Stimulated activated memory B cell treated with anti-CD40 and anti-IgM and Interleukin-4, amounts not matched to agents 10 μg/mL and 1 μg/mL and 100 μg/mL, for 72 hours (primary cell): ENCODE results near the gene ITPR2.

Experiments
- ATAC-seq: fragments of 150-1000 bp; cut with Tn5 transposase; 2 replicates; pipeline ENCODE4 v1.10.0; 2021
- H3K27ac Mint-ChIP-seq: one replicate; pipeline ENCODE4 v1.8.0; 2022; ENCODE audit warnings: mild to moderate bottlenecking, mixed read lengths
- H3K27me3 Mint-ChIP-seq: one replicate; pipeline ENCODE4 v1.8.0; 2022; ENCODE audit warnings: mixed read lengths
- H3K36me3 Mint-ChIP-seq: one replicate; pipeline ENCODE4 v1.8.0; 2022; ENCODE audit warnings: mixed read lengths
- H3K4me1 Mint-ChIP-seq: one replicate; pipeline ENCODE4 v1.8.0; 2022; ENCODE audit warnings: mixed read lengths
- H3K4me3 Mint-ChIP-seq: one replicate; pipeline ENCODE4 v1.8.0; 2022; ENCODE audit warnings: mild to moderate bottlenecking, moderate library complexity, mixed read lengths
- H3K9me3 Mint-ChIP-seq: one replicate; pipeline ENCODE4 v1.8.0; 2022; ENCODE audit warnings: mixed read lengths

The ITPR2 gene

DNA sequence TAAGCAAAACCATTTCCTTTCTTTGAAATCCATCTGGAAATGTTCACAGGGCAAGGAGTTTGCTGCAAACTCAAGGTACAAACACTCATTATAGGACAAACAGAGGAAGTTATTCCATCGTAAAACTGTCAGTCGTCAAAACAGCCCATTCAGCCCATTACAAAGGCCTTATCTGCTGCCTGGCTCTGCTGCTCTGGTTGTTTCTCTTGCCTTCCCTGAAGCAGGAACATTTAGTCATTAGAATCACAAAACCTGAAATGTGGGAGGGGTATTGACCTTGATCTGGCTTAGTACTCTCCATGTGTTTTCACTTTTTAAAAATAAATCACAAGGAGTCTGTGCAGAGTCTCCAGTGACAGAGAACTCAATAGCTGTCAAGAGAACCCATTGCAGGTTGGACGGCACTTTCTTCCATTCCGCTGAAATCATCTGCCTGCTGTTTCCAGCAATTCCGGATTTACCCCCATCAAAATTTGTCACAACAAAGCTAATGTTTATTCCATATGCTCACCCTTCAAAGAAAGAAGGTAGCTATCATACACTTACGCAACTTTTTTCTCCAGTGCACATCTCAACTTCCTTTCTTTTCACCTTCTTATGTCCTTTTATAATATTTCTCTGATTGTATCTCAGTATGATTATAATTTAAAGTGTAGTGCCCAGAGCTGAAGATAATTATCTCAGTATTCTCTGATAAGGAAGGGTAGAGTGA, 24.6 kb upstream of the ITPR2 start:
- H3K27ac Mint-ChIP-seq, result no peak overlapping the region
- H3K27me3 Mint-ChIP-seq, result no peaks in the 10 kb centered on the region
- peaks cover 3% of the 10 kb centered on the region for H3K9me3 Mint-ChIP-seq
- ATAC-seq, result no peak
- no peak overlapping the region for H3K4me3 Mint-ChIP-seq
- H3K36me3 Mint-ChIP-seq, result no peaks in the 10 kb centered on the region
- no peaks in the 10 kb centered on the region for H3K4me1 Mint-ChIP-seq

DNA sequence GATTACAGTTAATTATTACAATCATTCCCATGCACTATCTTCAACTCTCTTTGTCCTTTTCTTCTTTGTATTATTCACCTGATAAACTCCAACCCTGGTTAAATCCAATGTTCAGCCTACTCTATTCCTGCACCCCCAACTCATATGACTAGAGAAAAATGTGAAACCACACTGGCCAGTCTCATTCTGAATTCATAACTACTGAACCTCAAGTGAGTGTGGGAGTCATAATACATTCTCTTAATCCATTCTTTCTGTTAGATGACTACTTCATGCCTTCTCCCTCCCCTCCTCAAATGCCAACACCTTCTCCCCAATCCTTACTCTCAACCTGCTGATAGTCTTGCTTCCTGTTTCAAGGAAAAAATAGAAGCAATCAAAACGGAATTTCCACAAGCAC, 22.3 kb upstream of the ITPR2 start:
- ATAC-seq, result no peak
- no peak overlapping the region for H3K27ac Mint-ChIP-seq
- no peaks in the 10 kb centered on the region for H3K9me3 Mint-ChIP-seq
- H3K36me3 Mint-ChIP-seq, result no peaks in the 10 kb centered on the region
- no peaks in the 10 kb centered on the region for H3K27me3 Mint-ChIP-seq
- H3K4me3 Mint-ChIP-seq, result no peak overlapping the region
- H3K4me1 Mint-ChIP-seq, result no peaks in the 10 kb centered on the region

DNA sequence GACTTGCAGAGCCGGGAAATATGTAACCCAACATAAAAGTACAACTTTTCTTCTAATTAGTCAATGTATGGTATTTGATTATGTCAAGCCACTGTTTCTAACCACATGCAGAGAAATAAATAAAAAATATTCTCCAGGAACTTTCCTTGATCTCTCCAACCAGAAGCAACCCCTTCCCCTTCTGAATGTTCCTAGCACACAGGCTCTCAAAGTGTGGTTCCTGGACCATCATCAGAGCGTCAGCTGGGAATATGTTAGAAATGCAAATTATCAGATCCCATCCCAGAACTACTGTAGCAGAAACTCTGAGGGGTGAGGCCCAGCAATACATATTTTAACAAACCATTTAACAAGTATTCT, 21.0 kb upstream of the ITPR2 start:
- H3K27me3 Mint-ChIP-seq, result no peaks in the 10 kb centered on the region
- no peak overlapping the region for H3K4me3 Mint-ChIP-seq
- no peaks in the 10 kb centered on the region for H3K4me1 Mint-ChIP-seq
- no peak overlapping the region for H3K27ac Mint-ChIP-seq
- no peaks in the 10 kb centered on the region for H3K36me3 Mint-ChIP-seq
- ATAC-seq, result no peak
- no peaks in the 10 kb centered on the region for H3K9me3 Mint-ChIP-seq

DNA sequence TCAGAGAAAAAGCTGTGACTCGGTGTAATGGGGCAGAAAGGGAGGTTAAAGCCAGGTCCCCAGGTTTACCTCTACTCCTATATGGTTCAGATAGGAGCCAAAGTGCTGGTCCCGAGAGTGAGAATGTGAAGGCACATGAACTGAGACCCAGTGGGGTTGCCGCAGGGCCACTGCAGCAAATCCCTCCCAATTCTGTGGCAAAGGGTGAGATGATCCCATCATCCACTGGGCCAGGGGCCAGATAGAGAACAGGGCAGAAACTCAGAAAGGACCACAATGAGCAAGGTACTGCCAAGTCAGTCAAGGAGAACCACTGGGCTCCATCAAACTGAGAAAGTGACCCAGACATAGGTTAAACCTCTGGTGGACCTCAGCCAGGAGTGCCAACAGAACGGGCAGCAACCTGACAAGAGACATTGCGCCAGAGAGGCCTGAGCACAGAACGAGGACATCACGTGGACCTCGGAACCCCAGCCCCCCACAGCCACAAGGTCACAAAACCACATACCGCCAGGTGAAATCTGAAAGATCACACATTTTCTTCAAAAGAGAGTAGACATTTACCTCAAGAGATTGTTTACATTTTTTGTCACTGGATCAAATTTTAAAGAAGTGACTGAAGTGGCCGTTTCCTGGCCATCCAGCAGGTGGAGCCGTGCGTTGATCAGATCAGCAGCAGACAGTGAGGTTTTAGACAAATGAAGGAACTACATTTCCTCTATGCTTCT, 20.5 kb upstream of the ITPR2 start:
- Mint-ChIP-seq H3K27me3 (no peaks in the 10 kb centered on the region), H3K27ac (no peak overlapping the region), H3K4me1 (no peaks in the 10 kb centered on the region), H3K36me3 (no peaks in the 10 kb centered on the region), H3K4me3 (no peak overlapping the region), H3K9me3 (no peaks in the 10 kb centered on the region)
- ATAC-seq, result peak; percentile 79

DNA sequence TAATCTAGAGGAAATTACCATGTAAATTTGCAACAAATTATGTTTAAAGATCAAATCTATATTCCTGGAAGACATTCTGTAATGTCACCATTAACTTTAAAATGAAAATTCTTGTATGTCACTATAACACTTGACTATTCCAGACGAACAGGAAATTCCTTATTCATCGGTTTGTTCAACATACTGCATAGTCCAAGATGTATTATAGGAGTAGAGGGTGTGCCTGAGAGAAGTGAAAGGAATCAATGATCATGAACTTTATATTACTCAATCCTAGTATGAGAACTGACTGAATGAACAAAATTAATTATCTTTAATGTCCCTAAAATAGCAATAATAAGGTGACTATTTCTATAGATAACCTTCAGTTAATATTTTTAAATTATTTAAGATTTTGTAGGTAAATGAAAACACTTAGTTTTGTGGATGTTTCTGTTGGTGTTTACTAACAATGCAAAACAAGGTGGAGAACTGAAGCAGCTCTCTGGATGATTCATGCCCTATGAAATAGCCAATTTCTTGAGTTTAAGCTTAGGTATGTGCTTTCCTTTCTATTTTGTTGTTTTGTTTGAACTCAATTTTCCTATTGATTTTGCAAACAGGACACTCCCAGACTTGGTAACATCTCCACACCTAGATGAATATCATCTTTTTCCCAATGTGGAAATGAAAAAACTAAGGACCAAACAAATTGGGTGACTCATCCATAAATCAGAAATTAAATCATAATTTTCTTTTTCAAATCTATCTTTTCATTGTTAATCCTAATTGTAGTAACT, 18.2 kb upstream of the ITPR2 start:
- no peak overlapping the region for H3K4me3 Mint-ChIP-seq
- H3K4me1 Mint-ChIP-seq, result peaks cover 7% of the 10 kb centered on the region
- no peaks in the 10 kb centered on the region for H3K27me3 Mint-ChIP-seq
- H3K9me3 Mint-ChIP-seq, result no peaks in the 10 kb centered on the region
- no peak for ATAC-seq
- H3K27ac Mint-ChIP-seq, result no peak overlapping the region
- H3K36me3 Mint-ChIP-seq, result no peaks in the 10 kb centered on the region

DNA sequence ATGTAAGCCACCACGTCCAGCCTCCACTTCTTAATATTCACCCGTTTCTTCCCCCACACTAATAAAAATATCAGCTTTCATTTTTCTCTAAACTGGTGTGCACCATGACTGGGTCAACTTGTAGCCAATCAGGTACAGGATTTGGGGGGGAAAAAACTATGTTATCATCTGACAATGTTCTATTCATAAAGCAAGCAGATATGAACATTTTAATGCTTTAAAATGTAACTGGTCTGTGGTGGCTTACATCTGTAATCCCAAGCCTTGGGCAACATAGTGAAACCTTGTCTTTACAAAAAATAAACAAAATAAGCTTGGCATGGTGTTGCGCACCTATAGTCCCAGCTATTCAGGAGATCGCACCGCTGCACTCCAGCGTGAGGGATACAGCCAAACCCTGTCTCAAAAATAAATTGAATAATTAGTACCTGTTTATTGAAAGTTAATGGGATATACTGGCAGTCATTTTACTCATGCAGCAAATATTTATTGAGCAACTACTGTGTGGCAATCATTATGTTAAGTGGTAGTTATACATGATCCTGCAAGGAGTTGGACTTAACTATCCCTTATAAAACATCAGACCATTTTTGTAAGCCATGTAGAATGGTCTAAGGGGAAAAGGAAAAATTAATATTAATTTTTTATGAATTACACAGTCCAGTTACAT, 15.3 kb upstream of the ITPR2 start:
- Mint-ChIP-seq H3K36me3 (no peaks in the 10 kb centered on the region), H3K9me3 (no peaks in the 10 kb centered on the region), H3K27ac (no peak overlapping the region), H3K4me1 (peaks cover 14% of the 10 kb centered on the region), H3K4me3 (no peak overlapping the region), H3K27me3 (no peaks in the 10 kb centered on the region)
- no peak for ATAC-seq

DNA sequence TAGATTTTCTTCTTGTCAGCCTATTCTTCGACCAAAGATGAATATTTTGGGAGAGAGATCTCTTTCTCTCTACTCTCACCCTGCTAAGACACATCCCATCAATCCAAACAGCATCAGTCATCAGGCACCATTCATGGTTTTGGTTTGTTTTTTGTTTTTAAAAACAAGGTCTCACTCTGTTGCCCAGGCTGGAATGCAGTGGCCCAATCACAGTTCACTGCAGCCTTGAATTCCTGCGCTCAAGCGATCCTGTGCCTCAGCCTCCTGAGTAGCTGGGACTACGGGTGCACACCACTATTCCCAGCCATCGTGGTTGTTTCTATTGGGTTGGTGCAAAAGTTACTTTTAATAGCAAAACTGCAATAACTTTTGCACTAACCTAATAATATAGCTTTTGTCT, 14.4 kb upstream of the ITPR2 start:
- no peaks in the 10 kb centered on the region for H3K27me3 Mint-ChIP-seq
- H3K4me1 Mint-ChIP-seq, result peaks cover 14% of the 10 kb centered on the region

DNA sequence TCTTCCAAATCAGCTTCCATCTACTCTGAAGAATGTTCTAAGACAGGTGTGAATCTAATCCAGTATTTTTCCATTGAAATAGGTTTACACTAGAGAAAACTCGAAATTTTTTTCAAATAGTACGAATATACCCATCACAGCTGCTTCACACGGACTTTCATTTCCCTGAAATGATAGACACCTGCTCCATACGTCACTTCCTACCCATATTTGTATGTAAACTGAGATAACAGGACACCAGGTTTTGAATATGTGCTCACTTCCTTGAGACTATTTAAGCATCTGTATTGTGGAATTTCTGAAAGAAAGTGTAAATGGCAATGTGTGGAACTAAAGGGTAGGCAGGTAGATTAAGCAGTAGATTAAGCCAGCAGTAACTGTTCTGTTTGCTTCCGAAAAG, 13.4 kb upstream of the ITPR2 start:
- ATAC-seq, result peak; percentile 48
- peak overlapping the region; percentile 88 for H3K27ac Mint-ChIP-seq
- no peaks in the 10 kb centered on the region for H3K27me3 Mint-ChIP-seq
- peak overlapping the region; percentile 70 for H3K4me3 Mint-ChIP-seq
- H3K36me3 Mint-ChIP-seq, result no peaks in the 10 kb centered on the region
- no peaks in the 10 kb centered on the region for H3K9me3 Mint-ChIP-seq
- H3K4me1 Mint-ChIP-seq, result peaks cover 14% of the 10 kb centered on the region

More for the DNA sequence above, 14.4 kb upstream of the ITPR2 start:
- Mint-ChIP-seq H3K4me3 (no peak overlapping the region), H3K27ac (no peak overlapping the region), H3K36me3 (no peaks in the 10 kb centered on the region), H3K9me3 (no peaks in the 10 kb centered on the region)
- ATAC-seq, result no peak

DNA sequence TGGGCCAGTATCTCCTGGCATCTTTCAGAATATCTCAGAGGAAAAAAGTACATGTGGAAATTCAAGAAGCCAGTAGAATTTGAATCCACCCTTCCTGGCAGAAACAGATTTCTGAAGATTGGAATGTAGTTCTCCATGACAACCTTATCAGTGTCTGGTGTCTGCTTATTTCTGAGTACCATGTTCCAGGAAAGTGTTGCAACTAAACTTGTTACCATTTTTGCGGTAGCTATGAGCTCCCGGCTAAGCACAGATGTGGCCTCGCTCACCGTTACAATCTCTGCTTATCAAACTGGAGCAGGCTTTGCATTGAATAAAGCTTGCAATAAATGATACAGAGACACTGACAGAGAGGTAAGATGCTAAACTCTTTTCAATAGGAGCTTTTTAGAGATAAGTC, 13.0 kb upstream of the ITPR2 start:
- Mint-ChIP-seq H3K4me1 (peaks cover 18% of the 10 kb centered on the region), H3K9me3 (no peaks in the 10 kb centered on the region), H3K36me3 (no peaks in the 10 kb centered on the region), H3K27ac (peak overlapping the region; percentile 88), H3K4me3 (peak overlapping the region; percentile 70), H3K27me3 (no peaks in the 10 kb centered on the region)
- ATAC-seq, result no peak

DNA sequence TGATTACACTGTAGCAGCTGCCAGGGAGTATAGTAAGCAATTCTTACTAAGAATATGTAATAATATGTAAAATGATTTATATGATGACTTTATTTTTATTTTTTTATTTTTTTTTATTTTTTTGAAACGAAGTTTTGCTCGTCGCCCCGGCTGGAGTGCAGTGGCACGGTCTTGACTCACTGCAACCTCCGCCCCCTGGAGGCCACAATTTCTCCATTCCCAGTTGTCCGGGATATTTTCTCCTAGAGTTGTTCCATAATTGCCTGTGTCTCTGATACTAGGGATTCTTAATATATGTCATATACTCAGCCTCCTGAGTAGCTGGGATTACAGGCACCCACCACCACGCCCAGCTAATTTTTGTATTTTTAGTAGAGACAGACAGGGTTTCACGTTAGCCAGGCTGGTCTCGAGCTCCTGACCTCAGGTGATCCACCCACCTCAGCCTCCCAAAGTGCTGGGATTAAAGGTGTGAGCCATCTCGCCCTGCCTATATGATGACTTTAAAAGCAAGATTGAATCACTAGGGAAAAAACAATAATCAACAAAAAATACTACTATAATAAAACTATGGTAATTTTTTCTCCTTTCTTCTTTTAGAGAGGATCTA, 12.2 kb upstream of the ITPR2 start:
- no peaks in the 10 kb centered on the region for H3K36me3 Mint-ChIP-seq
- no peaks in the 10 kb centered on the region for H3K9me3 Mint-ChIP-seq
- H3K27ac Mint-ChIP-seq, result no peak overlapping the region
- H3K27me3 Mint-ChIP-seq, result no peaks in the 10 kb centered on the region
- peaks cover 19% of the 10 kb centered on the region for H3K4me1 Mint-ChIP-seq
- no peak for ATAC-seq
- no peak overlapping the region for H3K4me3 Mint-ChIP-seq

DNA sequence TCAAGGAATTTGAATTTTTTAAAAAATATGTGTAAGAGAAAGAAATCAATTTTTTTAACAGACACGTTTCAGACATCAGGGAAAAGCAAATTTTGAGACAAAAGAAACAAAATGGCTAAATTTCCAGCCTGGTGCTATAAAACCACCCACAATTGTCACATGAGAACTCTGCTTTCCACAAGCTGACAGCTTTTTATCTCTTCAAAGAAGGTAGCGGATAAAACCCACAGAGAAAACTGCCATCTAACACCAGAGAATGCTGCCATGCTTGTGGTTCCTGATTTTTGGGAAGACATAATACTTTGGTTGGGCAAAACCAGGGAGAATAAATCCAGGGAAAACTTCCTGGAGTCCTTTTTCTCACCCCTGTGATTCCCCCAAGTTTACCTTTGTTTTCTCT, 10.3 kb upstream of the ITPR2 start:
- Mint-ChIP-seq H3K4me3 (no peak overlapping the region), H3K9me3 (no peaks in the 10 kb centered on the region), H3K36me3 (no peaks in the 10 kb centered on the region), H3K4me1 (peaks cover 19% of the 10 kb centered on the region), H3K27me3 (no peaks in the 10 kb centered on the region), H3K27ac (no peak overlapping the region)
- no peak for ATAC-seq

DNA sequence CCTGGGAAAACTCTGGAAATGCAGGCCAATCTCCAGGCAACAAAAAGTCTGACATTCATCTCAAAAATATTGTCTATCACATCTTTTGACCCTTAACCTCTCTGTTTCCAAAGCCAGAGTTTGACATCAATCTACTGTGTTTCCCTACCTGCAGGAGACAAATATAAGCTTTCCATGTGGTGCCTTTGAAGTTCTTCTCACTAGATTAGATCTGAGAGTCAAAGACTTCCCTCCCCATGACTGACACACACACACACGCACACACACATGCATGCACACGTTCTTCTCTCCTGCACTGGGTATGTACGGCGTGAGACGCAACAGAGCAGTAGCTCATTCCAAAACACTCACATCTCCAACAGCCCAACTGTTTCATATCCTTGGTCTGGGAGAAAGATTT, 8.1 kb upstream of the ITPR2 start:
- no peaks in the 10 kb centered on the region for H3K9me3 Mint-ChIP-seq
- H3K4me1 Mint-ChIP-seq, result peaks cover 11% of the 10 kb centered on the region
- no peak overlapping the region for H3K4me3 Mint-ChIP-seq
- no peak overlapping the region for H3K27ac Mint-ChIP-seq
- H3K36me3 Mint-ChIP-seq, result no peaks in the 10 kb centered on the region
- ATAC-seq, result no peak
- no peaks in the 10 kb centered on the region for H3K27me3 Mint-ChIP-seq

DNA sequence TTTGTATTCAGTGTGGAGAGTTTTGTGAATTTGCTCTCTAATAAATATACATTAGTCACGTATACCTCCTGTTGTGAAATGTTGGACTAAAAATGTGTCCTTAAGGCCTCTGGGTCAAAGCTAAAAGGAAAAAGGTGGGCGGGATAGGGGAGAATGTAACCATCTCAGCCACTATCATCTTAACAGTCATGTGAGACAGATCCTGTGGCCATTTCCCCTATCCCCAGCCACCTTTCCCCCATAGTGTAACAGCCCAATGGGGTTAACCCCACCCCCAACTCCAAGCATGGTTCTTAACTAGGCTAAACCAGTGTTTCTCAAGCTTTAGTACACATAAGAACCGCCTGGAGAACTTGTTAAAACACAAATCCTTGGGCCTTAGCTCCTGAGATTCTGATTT, 6.5 kb upstream of the ITPR2 start:
- no peaks in the 10 kb centered on the region for H3K36me3 Mint-ChIP-seq
- H3K4me1 Mint-ChIP-seq, result peaks cover 5% of the 10 kb centered on the region
- no peaks in the 10 kb centered on the region for H3K9me3 Mint-ChIP-seq
- H3K27me3 Mint-ChIP-seq, result no peaks in the 10 kb centered on the region
- H3K4me3 Mint-ChIP-seq, result no peak overlapping the region
- ATAC-seq, result no peak
- no peak overlapping the region for H3K27ac Mint-ChIP-seq

DNA sequence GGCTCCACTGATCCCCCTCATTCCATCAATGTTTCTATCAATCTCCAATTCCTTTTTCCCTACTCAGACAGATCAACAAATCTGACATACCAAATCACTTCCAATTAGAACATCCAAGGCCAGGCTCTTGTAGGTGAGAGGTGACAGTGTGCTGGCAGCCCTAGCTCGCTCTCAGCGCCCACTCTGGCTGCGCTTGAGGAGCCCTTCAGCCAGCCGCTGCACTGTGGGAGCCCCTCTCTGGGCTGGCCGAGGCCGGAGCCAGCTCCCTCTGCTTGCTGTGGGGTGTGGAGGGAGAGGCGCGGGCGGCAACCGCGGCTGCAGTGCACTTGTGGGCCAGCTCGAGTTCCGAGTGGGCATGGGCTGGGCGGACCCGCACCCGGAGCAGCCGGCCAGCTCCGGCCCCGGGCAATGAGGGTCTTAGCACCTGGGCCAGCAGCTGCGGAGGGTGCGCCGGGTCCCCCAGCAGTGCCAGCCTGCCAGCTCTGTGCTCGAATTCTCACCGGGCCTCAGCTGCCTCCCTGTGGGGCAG, 6.0 kb upstream of the ITPR2 start:
- Mint-ChIP-seq H3K9me3 (no peaks in the 10 kb centered on the region), H3K27me3 (no peaks in the 10 kb centered on the region), H3K27ac (no peak overlapping the region), H3K36me3 (no peaks in the 10 kb centered on the region), H3K4me3 (no peak overlapping the region), H3K4me1 (peaks cover 9% of the 10 kb centered on the region)
- no peak for ATAC-seq

DNA sequence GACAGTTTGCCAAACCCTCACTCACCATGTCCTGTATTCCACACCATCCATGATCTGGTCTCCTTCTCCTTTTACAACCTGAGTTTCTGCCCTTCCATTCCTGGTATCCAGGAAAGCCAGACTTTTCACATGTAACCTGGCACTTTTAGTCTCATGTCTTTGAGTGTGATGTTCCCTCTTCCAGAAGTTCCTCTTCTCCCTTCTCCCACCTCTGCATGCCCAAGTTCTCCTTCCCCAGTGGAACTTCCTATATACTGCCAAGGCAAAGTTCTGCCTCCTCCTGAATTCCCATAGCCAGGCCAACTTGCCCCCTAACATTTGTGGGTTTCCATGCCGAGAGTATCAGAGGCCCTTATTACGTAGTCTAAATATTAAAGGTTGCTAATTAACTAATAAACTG, 3.2 kb upstream of the ITPR2 start:
- Mint-ChIP-seq H3K9me3 (no peaks in the 10 kb centered on the region), H3K36me3 (no peaks in the 10 kb centered on the region), H3K4me3 (no peak overlapping the region), H3K27ac (peak overlapping the region; percentile 2), H3K4me1 (peaks cover 16% of the 10 kb centered on the region), H3K27me3 (no peaks in the 10 kb centered on the region)
- no peak for ATAC-seq
